Measurements from ENCODE around the gene DTX1.

DTX1 gene

GRCh38 chr12:113144806-113145205 lies 88.3 kb downstream of the DTX1 start:
- ChIA-PET CTCF (no interaction called here), POLR2A (no interaction called here)
- no peaks in the 10 kb centered on the region for H3K36me3 ChIP-seq (ENCODE audit: control insufficient read depth in 2 of 2, insufficient read depth in 1 of 2, low read length in 2 of 2)
- TF ChIP-seq, protein P1, sequence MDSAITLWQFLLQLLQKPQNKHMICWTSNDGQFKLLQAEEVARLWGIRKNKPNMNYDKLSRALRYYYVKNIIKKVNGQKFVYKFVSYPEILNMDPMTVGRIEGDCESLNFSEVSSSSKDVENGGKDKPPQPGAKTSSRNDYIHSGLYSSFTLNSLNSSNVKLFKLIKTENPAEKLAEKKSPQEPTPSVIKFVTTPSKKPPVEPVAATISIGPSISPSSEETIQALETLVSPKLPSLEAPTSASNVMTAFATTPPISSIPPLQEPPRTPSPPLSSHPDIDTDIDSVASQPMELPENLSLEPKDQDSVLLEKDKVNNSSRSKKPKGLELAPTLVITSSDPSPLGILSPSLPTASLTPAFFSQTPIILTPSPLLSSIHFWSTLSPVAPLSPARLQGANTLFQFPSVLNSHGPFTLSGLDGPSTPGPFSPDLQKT (IDR thresholded peaks at IDR 0.05; ENCODE audit: borderline replicate concordance, low read depth, low read length) = no peak
- TF ChIP-seq ZNF558 (tag by site-specific recombination; IDR thresholded peaks at IDR 0.05) = no peak
- no peak for TF ChIP-seq ZNF146 (tag by site-specific recombination; IDR thresholded peaks at IDR 0.05)
- TF ChIP-seq ZNF544 (tag by site-specific recombination; IDR thresholded peaks at IDR 0.05) = no peak
- TF ChIP-seq ZNF610 (tag by site-specific recombination; IDR thresholded peaks at IDR 0.05; ENCODE audit: borderline replicate concordance) = no peak
- no peak for TF ChIP-seq ZBTB17 (tag by site-specific recombination; IDR thresholded peaks at IDR 0.05)
- no peak for TF ChIP-seq ZNF311 (tag by site-specific recombination; IDR thresholded peaks at IDR 0.05; ENCODE audit: borderline replicate concordance)
- TF ChIP-seq ZNF391 (tag by site-specific recombination; IDR thresholded peaks at IDR 0.05; ENCODE audit: borderline replicate concordance, low read depth) = no peak
- TF ChIP-seq ZFP69B (tag by site-specific recombination; IDR thresholded peaks at IDR 0.05) = no peak
- no peak for TF ChIP-seq ZNF148 (tag by site-specific recombination; IDR thresholded peaks at IDR 0.05; ENCODE audit: borderline replicate concordance)
- no peak for TF ChIP-seq ZNF248 (tag by site-specific recombination; IDR thresholded peaks at IDR 0.05)
- no peak for TF ChIP-seq TCF7L2 (IDR thresholded peaks at IDR 0.05; ENCODE audit: borderline replicate concordance, low read depth, low read length)
- TF ChIP-seq ZNF274 (IDR thresholded peaks at IDR 0.05; ENCODE audit: low read length) = no peak
- TF ChIP-seq ZNF274 (tag by site-specific recombination; IDR thresholded peaks at IDR 0.05; ENCODE audit: borderline replicate concordance) = no peak
- TF ChIP-seq ZNF121 (tag by site-specific recombination; IDR thresholded peaks at IDR 0.05) = no peak
- no peak for TF ChIP-seq ZNF626 (tag by site-specific recombination; IDR thresholded peaks at IDR 0.05)
- H3K4me1 ChIP-seq (ENCODE audit: control insufficient read depth, insufficient read depth, low read length) = 0 out of 2 replicates have a peak, but pooled peaks cover 3% of the 10 kb centered on the region
- no peaks in the 10 kb centered on the region for H3K9me3 ChIP-seq (ENCODE audit: control insufficient read depth, insufficient read depth, low read depth, low read length)
- H3K4me3 ChIP-seq (ENCODE audit: low read depth, low read length) = no peak overlapping the region
- no peak overlapping the region for H3K27ac ChIP-seq (ENCODE audit: extremely low read depth, low read depth, low read length)

GRCh38 chr12:113145720-113146551 lies 89.4 kb downstream of the DTX1 start:
- H3K36me3 ChIP-seq (ENCODE audit: control insufficient read depth in 2 of 2, insufficient read depth in 1 of 2, low read length in 2 of 2) = no peaks in the 10 kb centered on the region
- TF ChIP-seq PBX3 (CRISPR knock-in tag; IDR thresholded peaks at IDR 0.05) = no peak
- no peak for TF ChIP-seq ZNF175 (tag by site-specific recombination; IDR thresholded peaks at IDR 0.05)
- no peak for TF ChIP-seq ZSCAN5A (tag by site-specific recombination; IDR thresholded peaks at IDR 0.05)
- TF ChIP-seq ZNF202 (tag by site-specific recombination; IDR thresholded peaks at IDR 0.05; ENCODE audit: borderline replicate concordance) = no peak
- no peak for TF ChIP-seq KLF7 (tag by site-specific recombination; IDR thresholded peaks at IDR 0.05; ENCODE audit: borderline replicate concordance)
- no peak for TF ChIP-seq ZNF621 (tag by site-specific recombination; IDR thresholded peaks at IDR 0.05)
- no peak for TF ChIP-seq ZNF16 (tag by site-specific recombination; IDR thresholded peaks at IDR 0.05; ENCODE audit: low read depth)
- no peak for TF ChIP-seq ZNF571 (tag by site-specific recombination; IDR thresholded peaks at IDR 0.05)
- TF ChIP-seq OSR2 (tag by site-specific recombination; IDR thresholded peaks at IDR 0.05) = no peak
- no peak for TF ChIP-seq ZFP37 (tag by site-specific recombination; IDR thresholded peaks at IDR 0.05)
- TF ChIP-seq ZNF529 (tag by site-specific recombination; IDR thresholded peaks at IDR 0.05; ENCODE audit: insufficient replicate concordance) = no peak
- no peak for TF ChIP-seq ZNF155 (tag by site-specific recombination; IDR thresholded peaks at IDR 0.05)
- TF ChIP-seq ZNF664 (tag by site-specific recombination; IDR thresholded peaks at IDR 0.05) = no peak
- POLR2A ChIA-PET = interaction anchor here (0.6 to 0.7 kb wide), 2 partner anchors 8 to 13 kb away, joined by 5 to 8 read pairs; no protein-coding TSS in a partner anchor
- CTCF ChIA-PET = interaction anchor here (0.8 kb wide), 1 partner anchor 87 kb away, joined by 3 read pairs; no protein-coding TSS in a partner anchor
- H3K4me3 ChIP-seq (ENCODE audit: low read depth, low read length) = no peak overlapping the region
- H3K27ac ChIP-seq (ENCODE audit: extremely low read depth, low read depth, low read length) = no peak overlapping the region
- H3K9me3 ChIP-seq (ENCODE audit: control insufficient read depth, insufficient read depth, low read depth, low read length) = no peaks in the 10 kb centered on the region
- 0 out of 2 replicates have a peak, but pooled peaks cover 3% of the 10 kb centered on the region for H3K4me1 ChIP-seq (ENCODE audit: control insufficient read depth, insufficient read depth, low read length)

All from HEK293 (cell line).